ENCODE results near the gene CACNB2. TPM values are rescaled to one million over a fixed set of nuclear protein-coding genes. Genes with fewer than 3 reads are reported as not detected.

CACNB2 gene
- total RNA-seq, 1 donor from 2014 or later: 2.2 TPM

- no peak overlapping the region for H3K4me3 Mint-ChIP-seq
- H3K27ac Mint-ChIP-seq (ENCODE audit: unreplicated experiment): no peak overlapping the region
- H3K9me3 Mint-ChIP-seq: peaks cover 8% of the 10 kb centered on the region
- no peak for TF ChIP-seq CTCF (conservative IDR thresholded peaks at IDR 0.05)
- no peaks in the 10 kb centered on the region for H3K27me3 Mint-ChIP-seq (ENCODE audit: low read depth)
- no peak for DNase-seq (ENCODE audit: low read depth, low spot score)
- H3K36me3 Mint-ChIP-seq (ENCODE audit: low read depth): no peaks in the 10 kb centered on the region
- no peaks in the 10 kb centered on the region for H3K4me1 Mint-ChIP-seq
Observed at GRCh38 chr10:18376650-18377049, 236.4 kb downstream of the CACNB2 start.

- no peak for DNase-seq (ENCODE audit: low read depth, low spot score)
- H3K9me3 Mint-ChIP-seq: peaks cover 8% of the 10 kb centered on the region
Observed at GRCh38 chr10:18377898-18378297, 237.7 kb downstream of the CACNB2 start.

GRCh38 chr10:18378766-18379165, 238.5 kb downstream of the CACNB2 start:
- Mint-ChIP-seq H3K27ac (ENCODE audit: unreplicated experiment) (no peak overlapping the region), H3K4me1 (no peaks in the 10 kb centered on the region), H3K36me3 (ENCODE audit: low read depth) (no peaks in the 10 kb centered on the region), H3K27me3 (ENCODE audit: low read depth) (no peaks in the 10 kb centered on the region), H3K4me3 (no peak overlapping the region), H3K9me3 (peaks cover 11% of the 10 kb centered on the region)
- no peak for DNase-seq (ENCODE audit: low read depth, low spot score)
- no peak for TF ChIP-seq CTCF (conservative IDR thresholded peaks at IDR 0.05)

More at GRCh38 chr10:18377898-18378297, 237.7 kb downstream of the CACNB2 start:
- no peaks in the 10 kb centered on the region for H3K36me3 Mint-ChIP-seq (ENCODE audit: low read depth)
- H3K27me3 Mint-ChIP-seq (ENCODE audit: low read depth): no peaks in the 10 kb centered on the region
- no peaks in the 10 kb centered on the region for H3K4me1 Mint-ChIP-seq
- no peak for TF ChIP-seq CTCF (conservative IDR thresholded peaks at IDR 0.05)
- no peak overlapping the region for H3K27ac Mint-ChIP-seq (ENCODE audit: unreplicated experiment)
- no peak overlapping the region for H3K4me3 Mint-ChIP-seq

- no peak for DNase-seq (ENCODE audit: low read depth, low spot score)
- TF ChIP-seq CTCF (conservative IDR thresholded peaks at IDR 0.05): no peak
- no peaks in the 10 kb centered on the region for H3K36me3 Mint-ChIP-seq (ENCODE audit: low read depth)
- H3K4me1 Mint-ChIP-seq: no peaks in the 10 kb centered on the region
- H3K4me3 Mint-ChIP-seq: no peak overlapping the region
- H3K9me3 Mint-ChIP-seq: peaks cover 3% of the 10 kb centered on the region
- no peak overlapping the region for H3K27ac Mint-ChIP-seq (ENCODE audit: unreplicated experiment)
- H3K27me3 Mint-ChIP-seq (ENCODE audit: low read depth): no peaks in the 10 kb centered on the region
Observed at GRCh38 chr10:18381679-18382078, 241.5 kb downstream of the CACNB2 start.

GRCh38 chr10:18397906-18398305, 257.7 kb downstream of the CACNB2 start:
- no peak for DNase-seq (ENCODE audit: low read depth, low spot score)
- no peak for TF ChIP-seq CTCF (conservative IDR thresholded peaks at IDR 0.05)
- H3K4me3 Mint-ChIP-seq: no peak overlapping the region
- peaks cover 39% of the 10 kb centered on the region for H3K27me3 Mint-ChIP-seq (ENCODE audit: low read depth)
- H3K4me1 Mint-ChIP-seq: peaks cover 10% of the 10 kb centered on the region
- no peaks in the 10 kb centered on the region for H3K36me3 Mint-ChIP-seq (ENCODE audit: low read depth)
- no peaks in the 10 kb centered on the region for H3K9me3 Mint-ChIP-seq
- H3K27ac Mint-ChIP-seq (ENCODE audit: unreplicated experiment): no peak overlapping the region

- Mint-ChIP-seq H3K9me3 (no peaks in the 10 kb centered on the region), H3K4me1 (peaks cover 10% of the 10 kb centered on the region), H3K27me3 (ENCODE audit: low read depth) (peaks cover 39% of the 10 kb centered on the region), H3K4me3 (no peak overlapping the region), H3K27ac (ENCODE audit: unreplicated experiment) (no peak overlapping the region), H3K36me3 (ENCODE audit: low read depth) (no peaks in the 10 kb centered on the region)
- DNase-seq (ENCODE audit: low read depth, low spot score): no peak
- no peak for TF ChIP-seq CTCF (conservative IDR thresholded peaks at IDR 0.05)
Observed at GRCh38 chr10:18399158-18399557, 258.9 kb downstream of the CACNB2 start.
